Cardiac fibroblast (primary cell): Measurements from ENCODE around the gene EGFL7.

Experiments
- DNase-seq, 2 donors: peaks; one replicate each; pipeline versions ENCODE4 v3.0.0 to v3.0.0-alpha.2; 2010; ENCODE audit warnings: low read depth in 2 of 2
- H3K4me3 ChIP-seq, 2 donors: replicated peaks in 1 of 2; 1 replicate in 1 of 2; 2 replicates in 1 of 2; pipeline ENCODE4 v1.5.1; 2011; ENCODE audit warnings: low read depth in 2 of 2, low read length in 2 of 2, mild to moderate bottlenecking in 2 of 2, moderate library complexity in 1 of 2
- CTCF ChIP-seq: IDR thresholded peaks from one replicate; pipeline ENCODE4 v1.5.1; 2011; ENCODE audit warnings: low read depth, mild to moderate bottlenecking, low read length, inconsistent platforms

EGFL7 gene

GRCh38 chr9:136625101-136626065 lies 37.3 kb upstream of the EGFL7 start:
- peak; percentile 74 to 86 for DNase-seq
- peak; percentile 51 for TF ChIP-seq CTCF
- H3K4me3 ChIP-seq: no peak overlapping the region

- no peak for DNase-seq
- H3K4me3 ChIP-seq: no peak overlapping the region
- TF ChIP-seq CTCF: no peak
Observed at GRCh38 chr9:136626066-136626725, 36.5 kb upstream of the EGFL7 start.

DNA sequence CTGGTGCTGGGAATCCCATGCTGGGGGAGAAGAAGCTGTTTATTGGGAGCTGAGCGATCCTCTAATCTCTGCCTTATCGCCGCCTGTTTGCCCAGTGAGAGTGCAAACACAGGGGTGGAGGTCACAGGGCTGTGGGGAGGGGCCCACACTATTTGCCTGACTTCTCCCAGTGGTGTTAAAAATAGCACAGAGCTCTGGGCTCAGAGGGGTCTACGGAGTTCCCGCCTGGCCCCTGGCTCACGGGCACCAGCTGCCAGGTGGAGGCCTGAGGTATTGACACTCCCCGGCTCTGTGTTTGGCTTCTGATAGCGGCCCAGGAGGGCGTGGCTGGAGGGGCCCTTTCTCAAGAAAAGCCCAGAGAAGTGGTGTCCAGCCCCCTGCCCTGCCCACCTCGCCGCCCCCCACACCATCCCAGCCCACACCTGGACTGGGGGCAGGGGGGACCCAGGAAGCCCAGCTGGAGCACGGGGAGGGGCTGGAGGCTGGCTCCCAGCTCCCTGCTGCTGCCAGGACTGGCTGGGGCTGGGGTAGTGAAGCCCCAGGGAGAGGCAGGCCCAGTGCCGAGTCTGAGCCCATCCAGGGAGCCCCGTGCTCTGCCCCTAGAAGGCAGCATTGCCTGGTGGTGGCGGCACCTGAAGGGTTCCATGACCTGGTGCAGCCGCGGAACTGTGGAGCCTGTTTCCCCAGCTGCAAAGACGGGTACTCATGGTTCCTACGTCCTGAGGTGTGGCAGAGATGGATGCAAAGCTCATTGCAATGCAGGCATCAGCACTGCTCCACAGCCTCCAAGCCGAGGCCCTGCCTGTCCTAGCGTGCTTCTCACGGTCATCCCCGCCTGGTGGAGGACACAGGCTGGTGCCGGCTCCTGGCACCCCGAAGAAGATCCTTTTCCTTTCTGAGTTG lies 35.7 kb upstream of the EGFL7 start:
- TF ChIP-seq CTCF: no peak
- no peak for DNase-seq
- no peak overlapping the region for H3K4me3 ChIP-seq

DNA sequence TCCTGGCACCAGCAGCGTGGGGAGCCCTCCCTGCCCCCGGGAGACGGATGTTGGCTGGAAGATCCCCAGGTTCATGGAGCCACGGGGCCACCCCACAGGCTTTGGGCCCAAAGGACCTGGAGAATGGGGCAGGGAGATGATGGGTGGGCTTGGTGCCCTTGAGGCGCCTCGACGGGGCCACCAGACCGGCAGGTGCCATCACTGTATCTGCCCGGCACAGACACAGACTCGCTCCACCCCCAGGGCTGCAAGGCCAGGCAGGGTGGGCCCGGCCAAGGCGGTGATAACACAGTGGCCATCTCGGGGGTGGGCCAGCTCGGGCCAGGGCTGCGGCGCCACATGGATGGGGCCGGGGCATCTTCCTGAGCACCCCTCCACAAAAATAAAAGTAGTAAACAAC lies 35.0 kb upstream of the EGFL7 start:
- TF ChIP-seq CTCF: no peak
- no peak for DNase-seq
- no peak overlapping the region for H3K4me3 ChIP-seq

GRCh38 chr9:136628268-136628667 lies 34.4 kb upstream of the EGFL7 start:
- H3K4me3 ChIP-seq: no peak overlapping the region
- no peak for DNase-seq
- no peak for TF ChIP-seq CTCF
